Tibial nerve (tissue), 4 donors: ENCODE results near the gene LIN37. TPM values are rescaled to one million over a fixed set of nuclear protein-coding genes. Genes with fewer than 3 reads are reported as not detected.

Source experiments
- DNase-seq, 2 donors: peaks; one replicate each; pipeline ENCODE4 v3.0.0-alpha.2; 2019; ENCODE audit warnings: low spot score in 2 of 2
- H3K27ac ChIP-seq, 4 donors: fragments of 200-600 bp; sonication (generic) in 3 of 4; one replicate each; pipeline ENCODE4 v1.5.1; 2017 to 2019; ENCODE audit warnings: mild to moderate bottlenecking in 1 of 4
- H3K27me3 ChIP-seq, 2 donors: fragments of 200-600 bp; sonication (generic) in 1 of 2; one replicate each; pipeline versions ENCODE4 v1.5.1 to v1.6.0; 2017 to 2019
- H3K36me3 ChIP-seq, 3 donors: fragments of 200-600 bp; sonication (generic); one replicate each; pipeline ENCODE4 v1.5.1; 2018 to 2019
- H3K4me1 ChIP-seq, 4 donors: fragments of 200-600 bp; sonication (generic) in 3 of 4; one replicate each; pipeline ENCODE4 v1.5.1; 2017 to 2019
- H3K4me3 ChIP-seq, 4 donors: fragments of 200-600 bp; sonication (generic) in 3 of 4; one replicate each; pipeline ENCODE4 v1.5.1; 2017 to 2019; ENCODE audit warnings: mild to moderate bottlenecking in 1 of 4, moderate library complexity in 1 of 4
- H3K9me3 ChIP-seq, 4 donors: fragments of 200-600 bp; sonication (generic) in 3 of 4; one replicate each; pipeline ENCODE4 v1.5.1; 2017 to 2019
- CTCF ChIP-seq, 5 experiments: fragments of 200-600 bp in 3 of 5; fragments of 450-650 bp in 2 of 5; sonication (generic) in 3 of 5; IDR thresholded peaks; one replicate each; pipeline ENCODE4 v1.5.1; 2016 to 2019; ENCODE audit warnings: antibody characterized with exemption in 5 of 5, mild to moderate bottlenecking in 3 of 5, moderate library complexity in 2 of 5
- EP300 ChIP-seq, 2 donors: sonication (generic); formaldehyde crosslinking; IDR thresholded peaks; one replicate each; pipeline ENCODE4 v1.6.1; 2017; ENCODE audit warnings: antibody characterized with exemption in 2 of 2, mild to moderate bottlenecking in 1 of 2
- POLR2A ChIP-seq, 2 donors: fragments of 450-650 bp; IDR thresholded peaks; one replicate each; pipeline ENCODE4 v1.6.1; 2017; ENCODE audit warnings: antibody characterized with exemption in 2 of 2, mild to moderate bottlenecking in 2 of 2, moderate library complexity in 2 of 2
- WGBS, 2 donors: methylation state at CpG; one replicate each; pipeline ENCODE4 v1.1.5; 2018; 5-methylcytosine and 5-hydroxymethylcytosine counted together
- total RNA-seq, 4 donors: library from RNA; depleted of rRNA; stranded (reverse); fragments of >200 nt; gene quantifications; one replicate each; pipeline ENCODE4 v1.1.0, GENCODE V29; 2016

Gene LIN37
- total RNA-seq, 4 donors from 2014 or later = 18.1 to 32.7 (median 20.6) TPM

GRCh38 chr19:35754370-35755130, 6.2 kb downstream of the LIN37 start:
- peak overlapping the region in 1 of 4 donors; percentile 94 for H3K4me3 ChIP-seq
- H3K27ac ChIP-seq = peak overlapping the region; percentile 81 to 99 (median 96)
- peaks cover 4 to 55% (median 25%) of the 10 kb centered on the region in 4 donors for H3K4me1 ChIP-seq
- no peak for DNase-seq
- WGBS, 2 donors = 76 to 82% methylated on average over 13 of the region's 13 CpGs
- TF ChIP-seq CTCF (IDR thresholded peaks at IDR 0.05) (no peak), EP300 (IDR thresholded peaks at IDR 0.05) (peak in 1 of 2 donors; percentile 23)
- H3K27me3 ChIP-seq = no peaks in the 10 kb centered on the region
- H3K36me3 ChIP-seq = peaks cover 0 to 44% (median 4%) of the 10 kb centered on the region in 3 donors
- no peaks in the 10 kb centered on the region for H3K9me3 ChIP-seq

- Histone ChIP-seq H3K4me1 (peaks cover 4 to 55% (median 21%) of the 10 kb centered on the region in 4 donors), H3K4me3 (peak overlapping the region in 1 of 4 donors; percentile 94), H3K36me3 (peaks cover 0 to 49% (median 4%) of the 10 kb centered on the region in 3 donors), H3K27me3 (no peaks in the 10 kb centered on the region), H3K27ac (peak overlapping the region; percentile 81 to 99 (median 96)), H3K9me3 (no peaks in the 10 kb centered on the region)
- DNase-seq = no peak
- TF ChIP-seq POLR2A (IDR thresholded peaks at IDR 0.05) (no peak), EP300 (IDR thresholded peaks at IDR 0.05) (no peak)
- 51 to 52% methylated on average over 17 of the region's 17 CpGs for WGBS, 2 donors
Measured at GRCh38 chr19:35755131-35755549, 6.8 kb downstream of the LIN37 start.

- Histone ChIP-seq H3K9me3 (no peaks in the 10 kb centered on the region), H3K4me3 (peak overlapping the region; percentile 54 to 94 (median 89)), H3K36me3 (peaks cover 0 to 55% (median 4%) of the 10 kb centered on the region in 3 donors), H3K4me1 (peaks cover 4 to 53% (median 21%) of the 10 kb centered on the region in 4 donors), H3K27me3 (no peaks in the 10 kb centered on the region), H3K27ac (peak overlapping the region; percentile 90 to 99 (median 96))
- WGBS, 2 donors = 37 to 38% methylated on average over 25 to 28 of the region's 74 CpGs
- peak; percentile 84 to 90 for DNase-seq
- TF ChIP-seq POLR2A (IDR thresholded peaks at IDR 0.05) (peak in 1 of 2 donors; percentile 51), CTCF (IDR thresholded peaks at IDR 0.05) (no peak), EP300 (IDR thresholded peaks at IDR 0.05) (peak in 1 of 2 donors; percentile 72)
Measured at GRCh38 chr19:35755550-35756376, 7.4 kb downstream of the LIN37 start.

- peak; percentile 49 to 52 for DNase-seq
- Histone ChIP-seq H3K4me3 (peak within 1 kb of the TSS; percentile 54 to 94 (median 89)), H3K27ac (peak within 1 kb of the TSS; percentile 90 to 99 (median 96)), H3K4me1 (peaks cover 4 to 53% (median 21%) of the 10 kb centered on the region in 4 donors), H3K9me3 (no peaks in the 10 kb centered on the region), H3K27me3 (no peaks in the 10 kb centered on the region), H3K36me3 (peaks cover 0 to 56% (median 4%) of the 10 kb centered on the region in 3 donors)
- 6 to 8% methylated on average over 45 to 48 of the region's 52 CpGs for WGBS, 2 donors
- no peak for TF ChIP-seq CTCF (IDR thresholded peaks at IDR 0.05)
- TF ChIP-seq EP300 (IDR thresholded peaks at IDR 0.05) = peak in 1 of 2 donors; percentile 59
- peak in 1 of 2 donors; percentile 68 for TF ChIP-seq POLR2A (IDR thresholded peaks at IDR 0.05)
Measured at GRCh38 chr19:35756377-35757230, 8.2 kb downstream of the LIN37 start, which contains the start of gene HSPB6. TSS of gene HSPB6 (minus strand) at chr19:35757029. CDS start at chr19:35757008, 21 bp downstream.
